ENCODE results near the gene ENTPD7. TPM values are rescaled to one million over a fixed set of nuclear protein-coding genes. Genes with fewer than 3 reads are reported as not detected.

The ENTPD7 gene
- total RNA-seq, 4 donors from 2014 or later: 3.3 to 4.8 (median 4.4) TPM

- H3K4me3 ChIP-seq: no peak overlapping the region
- intact Hi-C loops (cut with DNase I): no loop called here
- TF ChIP-seq EP300 (IDR thresholded peaks at IDR 0.05) (no peak), POLR2A (IDR thresholded peaks at IDR 0.05; ENCODE audit: low read depth) (no peak), POLR2AphosphoS5 (IDR thresholded peaks at IDR 0.05) (no peak), CTCF (IDR thresholded peaks at IDR 0.05) (no peak)
- DNase-seq (ENCODE audit: extremely low spot score): no peak
- no peaks in the 10 kb centered on the region for H3K9me3 ChIP-seq
- H3K4me1 ChIP-seq: no peaks in the 10 kb centered on the region
- H3K27ac ChIP-seq (replicated peaks in 1 of 4): no peak overlapping the region
- WGBS: 47% methylated on average over 2 of the region's 2 CpGs
- no peaks in the 10 kb centered on the region for H3K27me3 ChIP-seq
- peaks cover 0 to 18% (median 2%) of the 10 kb centered on the region in 4 donors for H3K36me3 ChIP-seq
Observed at GRCh38 chr10:99673492-99673891, 14.2 kb downstream of the ENTPD7 start.

- peaks cover 3 to 20% (median 8%) of the 10 kb centered on the region in 4 donors for H3K36me3 ChIP-seq
- no peak for TF ChIP-seq POLR2AphosphoS5 (IDR thresholded peaks at IDR 0.05)
- 90% methylated on average over 1 of the region's 1 CpG for WGBS
- H3K27ac ChIP-seq (replicated peaks in 1 of 4): no peak overlapping the region
- no peaks in the 10 kb centered on the region for H3K27me3 ChIP-seq
- intact Hi-C loops (cut with DNase I): no loop called here
- no peak for DNase-seq (ENCODE audit: extremely low spot score)
- no peaks in the 10 kb centered on the region for H3K4me1 ChIP-seq
- H3K9me3 ChIP-seq: no peaks in the 10 kb centered on the region
- H3K4me3 ChIP-seq: no peak overlapping the region
Observed at GRCh38 chr10:99674762-99675161, 15.5 kb downstream of the ENTPD7 start.

GRCh38 chr10:99676426-99676825, 17.1 kb downstream of the ENTPD7 start:
- Histone ChIP-seq H3K4me3 (no peak overlapping the region), H3K27me3 (no peaks in the 10 kb centered on the region), H3K27ac (replicated peaks in 1 of 4) (no peak overlapping the region), H3K9me3 (no peaks in the 10 kb centered on the region), H3K36me3 (peaks cover 8 to 28% (median 17%) of the 10 kb centered on the region in 4 donors), H3K4me1 (no peaks in the 10 kb centered on the region)
- no peak for TF ChIP-seq EP300 (IDR thresholded peaks at IDR 0.05)
- TF ChIP-seq CTCF (IDR thresholded peaks at IDR 0.05): no peak
- intact Hi-C loops (cut with DNase I): no loop called here
- DNase-seq (ENCODE audit: extremely low spot score): no peak

DNA sequence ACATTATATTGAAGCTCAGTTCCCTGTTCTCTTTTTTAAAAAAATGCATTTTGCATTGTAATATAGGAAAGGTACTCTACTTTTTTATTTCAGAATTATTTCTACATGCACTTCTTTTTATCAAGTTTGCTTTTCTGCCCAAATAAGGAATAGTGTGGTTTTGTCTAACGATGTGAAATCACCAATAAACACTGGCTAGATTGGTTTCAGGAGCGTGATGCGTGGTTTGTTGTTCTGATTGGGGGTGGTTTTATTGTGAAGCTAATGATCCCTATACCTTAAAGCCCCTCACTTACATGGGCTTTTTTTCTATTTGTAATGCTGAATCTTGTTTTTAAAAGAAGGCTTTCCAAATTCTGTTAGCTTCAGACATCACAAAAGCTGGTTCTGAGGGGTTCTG, 17.6 kb downstream of the ENTPD7 start:
- no peak for DNase-seq (ENCODE audit: extremely low spot score)
- TF ChIP-seq POLR2A (IDR thresholded peaks at IDR 0.05; ENCODE audit: low read depth) (no peak), EP300 (IDR thresholded peaks at IDR 0.05) (no peak), CTCF (IDR thresholded peaks at IDR 0.05) (no peak), POLR2AphosphoS5 (IDR thresholded peaks at IDR 0.05) (no peak)
- 85% methylated on average over 3 of the region's 3 CpGs for WGBS
- H3K27ac ChIP-seq (replicated peaks in 1 of 4): no peak overlapping the region
- H3K27me3 ChIP-seq: no peaks in the 10 kb centered on the region
- H3K4me3 ChIP-seq: no peak overlapping the region
- H3K36me3 ChIP-seq: peaks cover 8 to 32% (median 17%) of the 10 kb centered on the region in 4 donors
- H3K4me1 ChIP-seq: no peaks in the 10 kb centered on the region
- intact Hi-C loops (cut with DNase I): no loop called here
- H3K9me3 ChIP-seq: no peaks in the 10 kb centered on the region

DNA sequence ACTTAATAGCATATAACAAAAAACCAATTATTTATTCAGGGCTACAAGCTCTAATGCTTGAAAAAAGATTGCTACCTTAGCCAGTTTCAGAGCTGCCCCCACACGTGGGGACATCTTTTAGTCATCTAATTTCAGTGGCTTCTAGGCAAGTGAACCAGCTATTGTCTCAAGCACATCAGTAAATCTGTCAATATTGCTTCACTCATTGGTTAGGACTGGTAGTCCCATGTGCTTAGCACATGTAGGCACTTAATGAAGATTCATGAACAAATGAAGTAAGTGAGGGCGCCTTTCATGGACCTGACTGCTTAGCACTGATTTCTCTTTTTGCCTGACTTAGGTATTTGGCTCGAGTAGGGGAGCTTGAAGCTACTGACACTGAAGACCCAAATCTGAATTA, 19.6 kb downstream of the ENTPD7 start:
- peaks cover 8 to 36% (median 17%) of the 10 kb centered on the region in 4 donors for H3K36me3 ChIP-seq
- H3K27ac ChIP-seq (replicated peaks in 1 of 4): no peak overlapping the region
- WGBS: 95% methylated on average over 3 of the region's 3 CpGs
- no peaks in the 10 kb centered on the region for H3K9me3 ChIP-seq
- no peaks in the 10 kb centered on the region for H3K27me3 ChIP-seq
- no peak for DNase-seq (ENCODE audit: extremely low spot score)
- no peak overlapping the region for H3K4me3 ChIP-seq
- no peaks in the 10 kb centered on the region for H3K4me1 ChIP-seq
- intact Hi-C loops (cut with DNase I): no loop called here
- TF ChIP-seq POLR2AphosphoS5 (IDR thresholded peaks at IDR 0.05) (no peak), EP300 (IDR thresholded peaks at IDR 0.05) (no peak), CTCF (IDR thresholded peaks at IDR 0.05) (no peak), POLR2A (IDR thresholded peaks at IDR 0.05; ENCODE audit: low read depth) (no peak)

All from esophagus muscularis mucosa (tissue), 4 donors.